ENCODE data around the gene AP1M1.
"Not testable (repeated sequence)": the region's sequence is repeated elsewhere in the genome, so short reads cannot be mapped to it uniquely, and the experiment has no call there.

Gene AP1M1

GRCh38 chr19:16265205-16265604, 67.5 kb downstream of the AP1M1 start:
- no peak for DNase-seq

- no peak for DNase-seq
These were observed 68.3 kb downstream of the AP1M1 start for GRCh38 chr19:16265890-16266585.

GRCh38 chr19:16266586-16266942, 68.9 kb downstream of the AP1M1 start:
- no peak for DNase-seq

- no peak for DNase-seq
These were observed 71.1 kb downstream of the AP1M1 start for GRCh38 chr19:16268676-16269319.

- no peak for DNase-seq
These were observed 75.2 kb downstream of the AP1M1 start for GRCh38 chr19:16272945-16273344.

GRCh38 chr19:16274447-16274846, 76.7 kb downstream of the AP1M1 start:
- DNase-seq = no peak

GRCh38 chr19:16280306-16280705, 82.6 kb downstream of the AP1M1 start:
- DNase-seq = no peak

GRCh38 chr19:16281743-16282142, 84.0 kb downstream of the AP1M1 start:
- no peak for DNase-seq

GRCh38 chr19:16283210-16284061, 85.7 kb downstream of the AP1M1 start:
- DNase-seq = peak; percentile 61

GRCh38 chr19:16284505-16284904, 86.8 kb downstream of the AP1M1 start:
- no peak for DNase-seq

GRCh38 chr19:16285079-16285478, 87.4 kb downstream of the AP1M1 start:
- DNase-seq = not testable (repeated sequence)

GRCh38 chr19:16285769-16286498, 88.2 kb downstream of the AP1M1 start:
- DNase-seq = peak; percentile 69

GRCh38 chr19:16288544-16288943, 90.8 kb downstream of the AP1M1 start:
- no peak for DNase-seq

GRCh38 chr19:16289594-16289993, 91.9 kb downstream of the AP1M1 start:
- no peak for DNase-seq

- DNase-seq = no peak
These were observed 93.0 kb downstream of the AP1M1 start for GRCh38 chr19:16290692-16291091.

- DNase-seq = no peak
These were observed 95.7 kb downstream of the AP1M1 start for GRCh38 chr19:16293118-16294091.

GRCh38 chr19:16295057-16295456, 97.3 kb downstream of the AP1M1 start:
- no peak for DNase-seq
